ENCODE results near the gene PACS1.
"Not testable (repeated sequence)": the region's sequence is repeated elsewhere in the genome, so short reads cannot be mapped to it uniquely, and the experiment has no call there.

Gene PACS1

GRCh38 chr11:66069715-66070603, at the start of gene PACS1:
TSS of gene PACS1 (plus strand) at chr11:66070272. CDS start at chr11:66070487, 215 bp downstream.
- DNase-seq (ENCODE audit: low read depth in 2 of 2): peak; percentile 55 to 75

- DNase-seq (ENCODE audit: low read depth in 2 of 2): peak; percentile 10 to 18
Observed at GRCh38 chr11:66020618-66021357, 49.3 kb upstream of the PACS1 start.

GRCh38 chr11:66022401-66023185, 47.5 kb upstream of the PACS1 start:
- peak; percentile 23 to 52 for DNase-seq (ENCODE audit: low read depth in 2 of 2)

GRCh38 chr11:66023186-66023440, 47.0 kb upstream of the PACS1 start:
- DNase-seq (ENCODE audit: low read depth in 2 of 2): not testable (repeated sequence)

GRCh38 chr11:66026017-66026529, 44.0 kb upstream of the PACS1 start, which contains the start of gene CATSPER1:
TSS of gene CATSPER1 (minus strand) at chr11:66026479. CDS start at chr11:66026379, 100 bp downstream.
- no peak for DNase-seq (ENCODE audit: low read depth in 2 of 2)

- DNase-seq (ENCODE audit: low read depth in 2 of 2): no peak
Observed at GRCh38 chr11:66032957-66033735, 36.9 kb upstream of the PACS1 start.

- no peak for DNase-seq (ENCODE audit: low read depth in 2 of 2)
Observed at GRCh38 chr11:66035653-66036333, 34.3 kb upstream of the PACS1 start.

- no peak for DNase-seq (ENCODE audit: low read depth in 2 of 2)
Observed at GRCh38 chr11:66036334-66036710, 33.8 kb upstream of the PACS1 start.

- DNase-seq (ENCODE audit: low read depth in 2 of 2): no peak
Observed at GRCh38 chr11:66037327-66037726, 32.7 kb upstream of the PACS1 start.

GRCh38 chr11:66039765-66040164, 30.3 kb upstream of the PACS1 start:
- no peak for DNase-seq (ENCODE audit: low read depth in 2 of 2)

GRCh38 chr11:66042227-66042995, 27.7 kb upstream of the PACS1 start:
- DNase-seq (ENCODE audit: low read depth in 2 of 2): no peak

GRCh38 chr11:66042996-66043906, 26.8 kb upstream of the PACS1 start:
- no peak for DNase-seq (ENCODE audit: low read depth in 2 of 2)

GRCh38 chr11:66044757-66045156, 25.3 kb upstream of the PACS1 start:
- DNase-seq (ENCODE audit: low read depth in 2 of 2): peak in 1 of 2 donors; percentile 10

- DNase-seq (ENCODE audit: low read depth in 2 of 2): peak; percentile 62 to 74
Observed at GRCh38 chr11:66045177-66045639, 24.9 kb upstream of the PACS1 start.

- no peak for DNase-seq (ENCODE audit: low read depth in 2 of 2)
Observed at GRCh38 chr11:66046901-66047300, 23.2 kb upstream of the PACS1 start.

- no peak for DNase-seq (ENCODE audit: low read depth in 2 of 2)
Observed at GRCh38 chr11:66047541-66048365, 22.3 kb upstream of the PACS1 start.

- DNase-seq (ENCODE audit: low read depth in 2 of 2): no peak
Observed at GRCh38 chr11:66048547-66049323, 21.3 kb upstream of the PACS1 start, which contains the start of gene GAL3ST3. TSS of gene GAL3ST3 (minus strand) at chr11:66049161. CDS start at chr11:66045415, 3,746 bp downstream.

Data from stimulated activated CD8-positive, alpha-beta memory T cell treated with anti-CD3 and anti-CD28 coated beads, Interleukin-15, amount 100 ng/mL, for 4 hours (primary cell).